HG03108 (cell line): ENCODE measurements around the gene ZNF512B.
A peak's percentile ranks its signal among the peaks of the same experiment; 100 is the strongest.
"Not testable (repeated sequence)": the region's sequence is repeated elsewhere in the genome, so short reads cannot be mapped to it uniquely, and the experiment has no call there.

Experiments
- ATAC-seq: cut with Tn5 transposase; IDR thresholded peaks from one replicate; pipeline ENCODE4 v1.9.1; 2021; ENCODE audit warnings: moderate library complexity; ENCODE audit not compliant: unreplicated experiment

The ZNF512B gene

GRCh38 chr20:63978319-63979228, 8.8 kb upstream of the ZNF512B start:
- ATAC-seq: peak; percentile 34

- ATAC-seq: no peak
These were observed 8.1 kb upstream of the ZNF512B start for GRCh38 chr20:63977739-63978276.

GRCh38 chr20:63976980-63977738, 7.4 kb upstream of the ZNF512B start:
- no peak for ATAC-seq

- not testable (repeated sequence) for ATAC-seq
These were observed 6.8 kb upstream of the ZNF512B start for GRCh38 chr20:63976511-63976910.

GRCh38 chr20:63974402-63975200, 4.9 kb upstream of the ZNF512B start:
- ATAC-seq: no peak

GRCh38 chr20:63973636-63974401, 4.1 kb upstream of the ZNF512B start:
- no peak for ATAC-seq

- no peak for ATAC-seq
These were observed 3.4 kb upstream of the ZNF512B start for GRCh38 chr20:63973160-63973479.

- no peak for ATAC-seq
These were observed 2.8 kb upstream of the ZNF512B start for GRCh38 chr20:63972312-63973159.

- not testable (repeated sequence) for ATAC-seq
These were observed 2.2 kb upstream of the ZNF512B start for GRCh38 chr20:63971960-63972311.

GRCh38 chr20:63970714-63971431, 1.1 kb upstream of the ZNF512B start:
- ATAC-seq: no peak

- ATAC-seq: no peak
These were observed 586 bp downstream of the ZNF512B start for GRCh38 chr20:63968928-63969760.

GRCh38 chr20:63968136-63968927, 1.4 kb downstream of the ZNF512B start:
- no peak for ATAC-seq

GRCh38 chr20:63967330-63968135, 2.2 kb downstream of the ZNF512B start:
- no peak for ATAC-seq

GRCh38 chr20:63966944-63967322, 2.8 kb downstream of the ZNF512B start:
- ATAC-seq: no peak

- ATAC-seq: no peak
These were observed 3.4 kb downstream of the ZNF512B start for GRCh38 chr20:63966172-63966943.

- no peak for ATAC-seq
These were observed 5.3 kb downstream of the ZNF512B start for GRCh38 chr20:63964412-63964811.
